HEK293T (cell line): ENCODE measurements around the gene NFU1.
"Not testable (repeated sequence)": the region's sequence is repeated elsewhere in the genome, so short reads cannot be mapped to it uniquely, and the experiment has no call there.

Experiments
- BHLHE40 ChIP-seq: fragments of 450-650 bp; IDR thresholded peaks from 2 replicates; pipeline ENCODE4 v1.6.1; 2016; ENCODE audit warnings: mild to moderate bottlenecking, moderate library complexity, borderline replicate concordance
- CTBP1 ChIP-seq: fragments of 450-650 bp; IDR thresholded peaks from 2 replicates; pipeline ENCODE4 v1.6.1; 2016; ENCODE audit warnings: borderline replicate concordance
- ELF4 ChIP-seq: fragments of 450-650 bp; IDR thresholded peaks from 2 replicates; pipeline ENCODE4 v1.6.1; 2017; ENCODE audit warnings: antibody characterized with exemption
- FOXK2 ChIP-seq: fragments of 450-650 bp; IDR thresholded peaks from 2 replicates; pipeline ENCODE4 v1.6.1; 2016; ENCODE audit warnings: mild to moderate bottlenecking
- HDGF ChIP-seq: fragments of 450-650 bp; IDR thresholded peaks from 2 replicates; pipeline ENCODE4 v1.6.1; 2017; ENCODE audit warnings: antibody characterized with exemption, borderline replicate concordance
- SP1 ChIP-seq: fragments of 450-650 bp; IDR thresholded peaks from 2 replicates; pipeline ENCODE4 v1.6.1; 2017
- SUZ12 ChIP-seq: fragments of 450-650 bp; IDR thresholded peaks from 2 replicates; pipeline ENCODE4 v1.6.1; 2016; ENCODE audit warnings: mild to moderate bottlenecking
- TARDBP ChIP-seq: fragments of 450-650 bp; IDR thresholded peaks from 2 replicates; pipeline ENCODE4 v1.6.1; 2016
- TF ChIP-seq, protein P1 (sequence below): fragments of 450-650 bp; IDR thresholded peaks from 2 replicates; pipeline ENCODE4 v1.6.1; 2016

DNA sequence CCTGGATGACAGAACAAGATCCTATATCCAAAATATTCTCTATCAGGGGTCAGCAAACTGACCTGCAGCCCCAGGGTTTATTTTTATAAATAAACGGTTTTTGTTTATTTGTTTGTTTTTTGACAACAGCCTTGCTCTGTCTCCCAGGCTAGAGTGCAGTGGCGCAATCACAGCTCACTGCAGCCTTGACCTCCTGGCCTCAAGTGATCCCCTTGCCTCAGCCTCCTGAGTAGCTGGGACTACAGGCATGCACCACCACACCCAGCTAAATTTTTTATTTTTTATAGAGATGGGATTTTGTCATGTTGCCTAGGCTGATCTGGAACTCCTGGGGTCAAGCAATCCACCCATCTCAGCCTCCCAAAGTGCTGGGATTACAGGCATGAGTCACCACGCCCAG is 82.3 kb downstream of the NFU1 start:
- not testable (repeated sequence) for TF ChIP-seq ELF4, BHLHE40, SP1, HDGF, TARDBP, SUZ12, CTBP1, FOXK2
- TF ChIP-seq, protein P1, sequence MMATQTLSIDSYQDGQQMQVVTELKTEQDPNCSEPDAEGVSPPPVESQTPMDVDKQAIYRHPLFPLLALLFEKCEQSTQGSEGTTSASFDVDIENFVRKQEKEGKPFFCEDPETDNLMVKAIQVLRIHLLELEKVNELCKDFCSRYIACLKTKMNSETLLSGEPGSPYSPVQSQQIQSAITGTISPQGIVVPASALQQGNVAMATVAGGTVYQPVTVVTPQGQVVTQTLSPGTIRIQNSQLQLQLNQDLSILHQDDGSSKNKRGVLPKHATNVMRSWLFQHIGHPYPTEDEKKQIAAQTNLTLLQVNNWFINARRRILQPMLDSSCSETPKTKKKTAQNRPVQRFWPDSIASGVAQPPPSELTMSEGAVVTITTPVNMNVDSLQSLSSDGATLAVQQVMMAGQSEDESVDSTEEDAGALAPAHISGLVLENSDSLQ: not testable (repeated sequence)
